NK-92 (cell line): ENCODE results near the gene ATXN1.
"Not testable (repeated sequence)": the region's sequence is repeated elsewhere in the genome, so short reads cannot be mapped to it uniquely, and the experiment has no call there.

Source experiments
- DNase-seq: peaks from one replicate; lab custom pipeline; 2025; ENCODE audit not compliant: unreplicated experiment; lab: John Stamatoyannopoulos, UW

The ATXN1 gene

GRCh38 chr6:16468991-16469615 is 292.2 kb downstream of the ATXN1 start:
- no peak for DNase-seq

- no peak for DNase-seq
Observed at GRCh38 chr6:16466800-16467553, 294.3 kb downstream of the ATXN1 start.

DNA sequence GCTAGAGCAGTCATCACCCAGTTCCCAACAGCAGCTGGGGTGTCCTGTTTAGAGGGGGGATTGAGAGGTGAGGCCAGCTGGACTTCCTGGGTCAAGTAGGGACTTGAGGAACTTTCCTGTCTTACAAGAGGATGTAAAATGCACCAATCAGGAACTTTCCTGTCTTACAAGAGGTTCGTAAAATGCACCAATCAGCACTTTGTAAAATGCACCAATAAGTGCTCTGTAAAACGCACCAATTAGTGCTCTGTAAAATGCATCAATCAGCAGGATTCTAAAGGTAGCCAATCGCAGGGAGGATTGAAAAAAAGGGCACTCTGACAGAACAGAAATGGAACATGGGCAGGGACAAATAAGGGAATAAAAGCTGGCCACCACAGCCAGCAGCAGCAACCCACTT is 297.2 kb downstream of the ATXN1 start:
- DNase-seq: no peak

DNA sequence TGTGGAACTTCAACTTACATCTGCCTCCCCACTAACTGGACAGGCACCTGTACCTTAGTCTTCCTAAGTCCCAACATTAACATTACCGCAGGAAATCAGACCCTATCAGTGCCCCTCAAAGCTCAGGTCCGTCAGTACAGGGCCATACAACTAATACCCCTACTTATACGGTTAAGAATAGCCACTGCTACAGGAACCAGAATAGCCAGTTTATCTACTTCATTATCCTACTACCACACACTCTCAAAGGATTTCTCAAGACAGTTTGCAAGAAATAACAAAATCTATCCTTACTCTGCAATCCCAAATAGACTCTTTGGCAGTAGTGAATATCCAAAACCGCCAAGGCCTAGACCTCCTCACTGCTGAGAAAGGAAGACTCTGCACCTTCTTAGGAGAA is 298.0 kb downstream of the ATXN1 start:
- DNase-seq: not testable (repeated sequence)

- DNase-seq: no peak
Observed at GRCh38 chr6:16461491-16461890, 299.8 kb downstream of the ATXN1 start.

DNA sequence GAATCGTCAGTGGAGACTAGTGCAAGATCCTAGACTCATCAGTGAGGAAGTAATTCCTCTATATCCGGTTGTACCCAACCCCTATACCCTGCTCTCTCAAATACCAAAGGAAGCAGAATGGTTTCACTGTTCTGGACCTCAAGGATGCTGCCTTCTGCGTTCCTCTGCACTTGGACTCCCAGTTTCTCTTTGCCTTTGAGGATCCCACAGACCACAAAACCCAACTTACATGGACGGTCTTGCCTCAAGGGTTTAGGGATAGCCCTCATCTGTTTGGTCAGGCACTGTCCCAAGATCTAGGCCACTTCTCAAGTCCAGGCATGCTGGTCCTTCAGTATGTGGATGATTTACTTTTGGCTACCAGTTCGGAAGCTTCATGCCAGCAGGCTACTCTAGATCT is 301.8 kb downstream of the ATXN1 start:
- DNase-seq: not testable (repeated sequence)

- DNase-seq: no peak
Observed at GRCh38 chr6:16452348-16452747, 308.9 kb downstream of the ATXN1 start.

DNA sequence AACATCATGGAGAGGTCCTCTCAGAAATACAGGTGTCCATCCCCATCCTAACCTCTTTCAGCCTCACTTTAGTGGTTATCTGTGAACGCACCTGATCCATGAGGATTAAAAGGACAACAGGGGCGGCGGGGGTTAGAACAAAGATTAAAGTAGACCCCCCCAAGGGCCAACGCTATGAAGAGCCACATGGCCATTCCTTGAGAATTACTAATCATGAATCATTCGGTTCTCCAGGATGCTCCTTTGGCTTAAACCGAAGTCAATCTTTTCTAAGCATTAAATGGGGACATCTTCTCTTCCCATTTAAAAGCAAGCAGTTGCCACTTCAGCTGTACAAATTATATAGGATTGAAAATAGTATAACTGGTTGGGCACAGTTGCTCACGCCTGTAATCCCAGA is 310.4 kb downstream of the ATXN1 start:
- DNase-seq: no peak

GRCh38 chr6:16450285-16450684 is 311.0 kb downstream of the ATXN1 start:
- no peak for DNase-seq

- DNase-seq: no peak
Observed at GRCh38 chr6:16446273-16446672, 315.0 kb downstream of the ATXN1 start.

DNA sequence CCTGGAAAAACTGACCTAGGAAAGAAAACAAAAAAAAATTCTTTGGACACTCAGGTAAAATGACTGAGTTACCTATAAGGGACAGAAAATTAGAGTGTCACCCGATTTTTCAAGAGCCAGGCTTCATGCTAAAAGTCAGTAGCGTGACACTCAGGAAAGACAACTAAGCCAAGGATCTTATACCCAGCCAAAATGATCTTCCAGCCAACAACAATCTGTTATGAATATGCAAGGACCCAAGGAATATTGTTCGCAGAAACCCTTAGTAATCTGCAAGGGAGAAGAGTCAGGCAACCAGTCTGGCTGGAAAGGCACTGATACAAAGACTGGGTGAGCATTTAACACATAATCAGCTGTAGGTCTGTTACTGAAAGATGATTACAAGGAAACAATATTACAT is 319.2 kb downstream of the ATXN1 start:
- DNase-seq: no peak

DNA sequence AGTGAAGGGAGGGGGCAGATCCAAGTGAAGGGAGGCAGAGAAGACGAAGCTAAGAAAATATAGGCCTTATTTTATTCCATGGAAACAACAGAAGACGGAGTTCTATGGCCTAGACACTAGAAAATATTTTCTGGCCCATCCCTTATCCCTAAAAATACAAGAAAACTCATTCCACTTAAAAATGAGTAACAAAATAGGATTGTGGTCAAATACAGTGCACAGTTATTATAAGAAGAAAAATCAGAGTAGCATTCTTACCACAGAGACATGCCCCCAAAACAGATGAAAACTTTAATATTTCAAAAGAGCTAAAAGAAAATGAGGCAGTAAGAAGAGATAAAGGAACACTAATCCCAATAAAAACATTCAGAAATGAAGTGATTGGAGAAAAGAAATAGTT is 320.0 kb downstream of the ATXN1 start:
- DNase-seq: no peak

DNA sequence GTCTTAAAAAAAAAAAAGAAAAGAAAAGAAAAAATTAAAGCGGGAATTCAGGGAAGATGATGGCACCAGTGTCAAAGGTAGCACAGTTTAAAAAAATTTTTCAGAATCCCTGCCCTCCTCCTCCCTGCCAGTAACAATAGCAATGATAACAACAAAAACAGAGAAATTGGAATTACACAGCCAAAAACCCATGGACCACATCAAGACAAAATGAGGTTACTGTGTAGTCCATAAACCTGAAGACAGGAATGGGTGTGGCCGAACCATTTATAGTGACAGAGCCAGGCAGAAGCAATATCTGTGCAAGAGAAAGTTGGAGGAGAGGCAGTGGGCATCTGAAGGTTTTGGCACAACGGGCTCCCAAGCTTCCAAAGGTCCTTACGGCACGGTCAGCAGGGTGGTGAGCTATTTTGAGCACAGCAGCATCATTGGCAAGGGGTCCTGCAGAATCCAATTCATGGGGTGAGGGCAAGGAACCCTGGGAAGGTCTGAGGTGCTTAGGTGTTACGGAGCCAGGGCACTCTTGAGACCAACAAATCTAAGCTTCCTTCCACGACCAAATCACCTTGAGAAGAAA is 320.5 kb downstream of the ATXN1 start:
- DNase-seq: no peak

DNA sequence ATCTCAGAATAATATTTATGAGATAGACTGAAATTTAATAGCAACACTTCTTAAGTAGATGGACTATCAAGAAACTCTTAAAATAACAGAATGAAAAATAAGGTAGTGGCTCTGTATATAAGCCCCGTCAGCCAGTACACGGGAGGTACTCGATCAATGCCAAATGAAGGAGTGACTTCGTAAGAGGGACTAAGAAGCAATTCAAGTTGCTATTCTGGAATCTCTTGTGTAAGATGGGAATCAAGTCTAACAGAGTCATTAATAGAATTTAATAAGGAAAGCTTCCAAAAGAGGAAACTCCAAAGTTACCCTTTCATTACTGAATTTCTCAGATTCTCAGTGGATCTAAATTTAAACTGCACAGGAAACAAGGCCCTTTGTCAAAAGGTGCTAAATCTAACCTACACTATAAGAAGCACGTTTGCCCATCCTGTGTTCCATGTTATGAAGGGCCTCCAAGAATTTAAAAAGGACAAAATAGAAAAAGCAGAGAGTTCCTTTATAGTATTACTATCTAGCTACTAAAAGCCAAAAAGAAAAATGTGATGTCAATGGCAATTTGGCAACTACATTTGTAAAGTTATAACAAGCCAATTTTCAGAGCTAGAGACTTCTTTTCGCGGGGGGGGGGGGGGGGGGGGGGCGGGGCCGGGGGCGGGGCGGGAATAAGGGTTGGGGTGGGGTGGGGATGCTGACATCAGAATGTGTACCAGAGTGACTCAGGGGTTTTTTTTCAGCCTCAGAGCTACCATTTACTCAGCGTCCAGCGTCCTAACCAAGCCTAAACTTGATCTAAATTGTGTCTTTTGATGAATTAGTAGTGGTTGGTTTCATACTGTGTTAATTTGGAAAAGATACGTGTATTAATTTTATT is 322.3 kb downstream of the ATXN1 start:
- DNase-seq: no peak

GRCh38 chr6:16437984-16438383 is 323.3 kb downstream of the ATXN1 start:
- DNase-seq: no peak

- no peak for DNase-seq
Observed at GRCh38 chr6:16437095-16437494, 324.2 kb downstream of the ATXN1 start.

GRCh38 chr6:16436550-16436949 is 324.7 kb downstream of the ATXN1 start:
- no peak for DNase-seq

DNA sequence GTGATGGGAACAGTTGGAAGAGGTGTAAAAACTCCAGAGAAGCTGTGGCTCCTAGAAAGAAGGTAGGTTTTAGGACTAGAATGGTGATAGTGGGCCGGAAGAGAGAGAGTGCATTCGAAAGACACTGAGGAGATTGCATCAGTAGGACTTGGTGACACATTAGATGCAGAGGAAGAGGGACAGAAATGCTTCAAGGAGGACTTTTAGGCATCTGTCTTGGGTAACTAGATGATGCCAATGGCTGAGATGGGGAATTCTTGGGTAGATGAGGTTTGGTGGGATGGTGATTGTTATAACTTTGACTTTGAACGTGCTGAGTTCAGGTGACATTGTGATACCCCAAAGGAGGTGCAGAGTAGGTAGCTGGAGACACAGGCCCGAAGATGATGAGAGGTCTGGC is 326.4 kb downstream of the ATXN1 start:
- no peak for DNase-seq

GRCh38 chr6:16433338-16433890 is 327.8 kb downstream of the ATXN1 start:
- DNase-seq: no peak

- no peak for DNase-seq
Observed at GRCh38 chr6:16432075-16433032, 328.9 kb downstream of the ATXN1 start.
